ENCODE results near the gene RAE1. TPM values are rescaled to one million over a fixed set of nuclear protein-coding genes. Genes with fewer than 3 reads are reported as not detected.
A peak's percentile ranks its signal among the peaks of the same experiment; 100 is the strongest.

Gene RAE1
- total and polyA plus RNA-seq, 2 of the 4 experiments (the other 2 are of a cell fraction) = 32.8 to 80.5 TPM

GRCh38 chr20:57407541-57407956 lies 56.5 kb downstream of the RAE1 start:
- 97% methylated on average over 15 of the region's 29 CpGs; no CpG with 5 or more reads in 1 of the 2 experiments for WGBS, 2 experiments (ENCODE audit: extremely low coverage in 2 of 2, insufficient read length in 1 of 2)

More at GRCh38 chr20:57407541-57407956, 56.5 kb downstream of the RAE1 start:
- no peak for DNase-seq
- H3K79me1 ChIP-seq (ENCODE audit: low read depth in 1 of 2, low read length in 2 of 2) = no peaks in the 10 kb centered on the region
- H3K56ac ChIP-seq (ENCODE audit: extremely low read depth, insufficient read depth, low read length) = no peak overlapping the region
- H3K27me3 ChIP-seq (ENCODE audit: control insufficient read depth, insufficient read depth, low read length) = no peaks in the 10 kb centered on the region
- H2AK9ac ChIP-seq (replicated peaks; ENCODE audit: low read depth, low read length, poor library complexity) = no peak overlapping the region
- H3K9ac ChIP-seq (ENCODE audit: low read depth, low read length) = no peak overlapping the region
- no TSS peak for BruUV-seq (replicated peaks)
- ChIA-PET CTCF (interaction anchor here (0.6 kb wide), 1 partner anchor 951 kb away, joined by 3 read pairs; no protein-coding TSS in a partner anchor), POLR2A (ENCODE audit: unreplicated experiment) (no interaction called here)
- H4K20me1 ChIP-seq (ENCODE audit: insufficient read depth, low read length) = no peaks in the 10 kb centered on the region
- no peak overlapping the region for H4K8ac ChIP-seq (ENCODE audit: low read depth in 2 of 2, low read length in 2 of 2)
- no peak overlapping the region for H2BK120ac ChIP-seq (ENCODE audit: low read depth, low read length)
- H3K9me3 ChIP-seq (ENCODE audit: control insufficient read depth, insufficient read depth, low read length) = no peaks in the 10 kb centered on the region
- H2BK20ac ChIP-seq (ENCODE audit: low read depth, low read length) = no peak overlapping the region
- no peak overlapping the region for H3K27ac ChIP-seq (ENCODE audit: insufficient read depth, low read length)
- no peak overlapping the region for H3K4me3 ChIP-seq (ENCODE audit: insufficient read depth, low read depth, low read length)
- intact Hi-C loops (cut with micrococcal nuclease) = no loop called here
- no peak overlapping the region for H2BK5ac ChIP-seq (ENCODE audit: low read depth, low read length, poor library complexity, severe bottlenecking)
- H3K18ac ChIP-seq (ENCODE audit: low read depth, low read length) = no peak overlapping the region
- H3K4ac ChIP-seq (ENCODE audit: low read depth, low read length) = no peak overlapping the region
- no peak overlapping the region for H3K4me2 ChIP-seq (ENCODE audit: low read depth, low read length)
- no peaks in the 10 kb centered on the region for H3K9me1 ChIP-seq (ENCODE audit: insufficient read depth, low read length)
- H2BK15ac ChIP-seq (ENCODE audit: low read depth, low read length) = no peak overlapping the region
- dilution Hi-C loops (cut with HindIII; ENCODE audit: low sequenced_read_pairs, unreplicated experiment) = no loop called here
- no peak for TF ChIP-seq RFX5 (IDR thresholded peaks at IDR 0.05; ENCODE audit: low read depth, low read length)
- TF ChIP-seq MXI1 (IDR thresholded peaks at IDR 0.05; ENCODE audit: borderline replicate concordance, low read depth, low read length) = no peak
- no peak for TF ChIP-seq RAD21 (IDR thresholded peaks at IDR 0.05; ENCODE audit: low read length)
- no peak for TF ChIP-seq CEBPB (IDR thresholded peaks at IDR 0.05; ENCODE audit: low read depth, low read length)
- no peak for TF ChIP-seq CHD1 (IDR thresholded peaks at IDR 0.05; ENCODE audit: low read depth, low read length)
- no peak for TF ChIP-seq SMC3 (IDR thresholded peaks at IDR 0.05; ENCODE audit: low read depth, low read length)
- TF ChIP-seq ELK1 (IDR thresholded peaks at IDR 0.05; ENCODE audit: borderline replicate concordance, low read depth, low read length) = no peak
- no peak for TF ChIP-seq MAFK (IDR thresholded peaks at IDR 0.05; ENCODE audit: low read depth, low read length)
- TF ChIP-seq BHLHE40 (IDR thresholded peaks at IDR 0.05; ENCODE audit: low read depth, low read length) = no peak
- TF ChIP-seq NFE2L2 (IDR thresholded peaks at IDR 0.05; ENCODE audit: low read depth, low read length) = no peak
- TF ChIP-seq FOS (IDR thresholded peaks at IDR 0.05; ENCODE audit: low read depth, low read length) = no peak
- TF ChIP-seq RCOR1 (IDR thresholded peaks at IDR 0.05; ENCODE audit: insufficient replicate concordance, low read length) = no peak
- TF ChIP-seq CTCF (conservative IDR thresholded peaks at IDR 0.05; ENCODE audit: low read depth, low read length) = no peak
- no peak for TF ChIP-seq POLR2A (IDR thresholded peaks at IDR 0.05; ENCODE audit: low read depth, low read length)
- no peak for TF ChIP-seq MAZ (IDR thresholded peaks at IDR 0.05; ENCODE audit: borderline replicate concordance, low read depth, low read length)
- TF ChIP-seq USF2 (IDR thresholded peaks at IDR 0.05; ENCODE audit: low read depth, low read length) = no peak
- no peak overlapping the region for H4K91ac ChIP-seq (ENCODE audit: insufficient read depth, low read depth, low read length)
- no peak for ATAC-seq (ENCODE audit: low read depth)
- H3K23ac ChIP-seq (ENCODE audit: low read depth, low read length) = no peak overlapping the region
- H3K4me1 ChIP-seq (ENCODE audit: control insufficient read depth, insufficient read depth, low read length) = peaks cover 2% of the 10 kb centered on the region; the same call in 1 of the 2 replicates
- no peak overlapping the region for H2AK5ac ChIP-seq (ENCODE audit: low read depth, low read length)
- in situ Hi-C loops (cut with MboI; ENCODE audit: low sequenced_read_pairs) = no loop called here
- peak overlapping the region; percentile 7 for H2AFZ ChIP-seq (replicated peaks; ENCODE audit: low read length, poor library complexity)
- no peak overlapping the region for H4K5ac ChIP-seq (ENCODE audit: low read depth, low read length)
- H3K14ac ChIP-seq (replicated peaks; ENCODE audit: low read depth, low read length) = no peak overlapping the region
- H3K36me3 ChIP-seq (ENCODE audit: control insufficient read depth, insufficient read depth, low read length) = peaks cover 20% of the 10 kb centered on the region

Data from IMR-90 (cell line).